D721Med (cell line): ENCODE results near the gene ABCB10.
"Not testable (repeated sequence)": the region's sequence is repeated elsewhere in the genome, so short reads cannot be mapped to it uniquely, and the experiment has no call there.

Experiments used
- DNase-seq: peaks from one replicate; pipeline ENCODE4 v3.0.0; 2011; ENCODE audit warnings: low spot score; ENCODE audit not compliant: insufficient read length
- FAIRE-seq: peaks from 2 replicates; lab custom pipeline; 2011; peaks lifted over from hg19 to GRCh38; lab: Jason Lieb, UNC
- CTCF ChIP-seq: IDR thresholded peaks from 2 replicates; pipeline ENCODE4 v1.5.1; 2012; ENCODE audit warnings: mild to moderate bottlenecking, control low read depth; ENCODE audit not compliant: insufficient read depth; ENCODE audit errors: missing control alignments

ABCB10 gene

GRCh38 chr1:229596925-229597699 lies 38.6 kb upstream of the ABCB10 start:
- FAIRE-seq (no peak), DNase-seq (no peak)

GRCh38 chr1:229595876-229596275 lies 37.4 kb upstream of the ABCB10 start:
- not testable (repeated sequence) for FAIRE-seq, DNase-seq

More at GRCh38 chr1:229596925-229597699, 38.6 kb upstream of the ABCB10 start:
- TF ChIP-seq CTCF = no peak

- FAIRE-seq = no peak
- no peak for TF ChIP-seq CTCF
- DNase-seq = no peak
Measured at GRCh38 chr1:229594227-229595008, 35.9 kb upstream of the ABCB10 start.

GRCh38 chr1:229593800-229594199 lies 35.3 kb upstream of the ABCB10 start:
- DNase-seq (no peak), FAIRE-seq (no peak)
- TF ChIP-seq CTCF = no peak

GRCh38 chr1:229590119-229590518 lies 31.6 kb upstream of the ABCB10 start:
- peak; percentile 88 for FAIRE-seq
- TF ChIP-seq CTCF = no peak
- DNase-seq = peak; percentile 59

- no peak for FAIRE-seq
- DNase-seq = no peak
- TF ChIP-seq CTCF = no peak
Measured at GRCh38 chr1:229585338-229585737, 26.8 kb upstream of the ABCB10 start.

GRCh38 chr1:229582715-229583114 lies 24.2 kb upstream of the ABCB10 start:
- TF ChIP-seq CTCF = no peak
- FAIRE-seq (no peak), DNase-seq (no peak)
